ENCODE results near the gene NLN.

DNA sequence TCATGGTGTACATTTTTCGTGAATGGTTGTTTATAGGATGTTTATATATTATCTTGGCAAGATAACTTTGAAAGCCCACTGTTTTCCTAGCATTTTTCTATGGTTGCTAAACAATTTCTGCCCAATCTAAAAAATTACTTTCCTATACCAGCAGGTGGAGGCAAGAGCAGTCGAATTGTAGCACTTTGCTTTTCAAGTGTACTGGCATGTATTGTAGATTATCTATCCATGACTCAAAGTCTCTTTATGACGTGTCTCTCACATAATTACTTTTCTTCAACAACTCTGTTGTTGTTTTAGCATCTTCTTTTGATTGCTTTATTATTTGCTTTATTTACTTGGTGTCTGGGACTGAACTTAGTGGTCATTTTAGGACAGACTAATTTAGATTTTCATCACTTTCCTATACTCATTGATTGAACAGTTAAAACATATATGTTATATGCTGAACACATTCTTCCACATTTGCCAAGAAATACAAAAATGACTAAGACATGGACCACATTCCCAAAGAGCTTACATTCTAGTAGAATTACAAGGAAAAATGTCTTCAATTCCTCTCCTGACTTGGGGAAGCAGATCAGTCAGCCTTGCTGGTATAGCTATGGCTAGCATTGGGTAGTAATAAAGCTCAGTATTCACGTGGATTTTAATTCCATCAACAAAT is 20.7 kb downstream of the NLN start:
- TF ChIP-seq, protein P1, sequence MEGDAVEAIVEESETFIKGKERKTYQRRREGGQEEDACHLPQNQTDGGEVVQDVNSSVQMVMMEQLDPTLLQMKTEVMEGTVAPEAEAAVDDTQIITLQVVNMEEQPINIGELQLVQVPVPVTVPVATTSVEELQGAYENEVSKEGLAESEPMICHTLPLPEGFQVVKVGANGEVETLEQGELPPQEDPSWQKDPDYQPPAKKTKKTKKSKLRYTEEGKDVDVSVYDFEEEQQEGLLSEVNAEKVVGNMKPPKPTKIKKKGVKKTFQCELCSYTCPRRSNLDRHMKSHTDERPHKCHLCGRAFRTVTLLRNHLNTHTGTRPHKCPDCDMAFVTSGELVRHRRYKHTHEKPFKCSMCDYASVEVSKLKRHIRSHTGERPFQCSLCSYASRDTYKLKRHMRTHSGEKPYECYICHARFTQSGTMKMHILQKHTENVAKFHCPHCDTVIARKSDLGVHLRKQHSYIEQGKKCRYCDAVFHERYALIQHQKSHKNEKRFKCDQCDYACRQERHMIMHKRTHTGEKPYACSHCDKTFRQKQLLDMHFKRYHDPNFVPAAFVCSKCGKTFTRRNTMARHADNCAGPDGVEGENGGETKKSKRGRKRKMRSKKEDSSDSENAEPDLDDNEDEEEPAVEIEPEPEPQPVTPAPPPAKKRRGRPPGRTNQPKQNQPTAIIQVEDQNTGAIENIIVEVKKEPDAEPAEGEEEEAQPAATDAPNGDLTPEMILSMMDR (IDR thresholded peaks at IDR 0.05) = peak in 5 of 6 experiments; percentile 37 to 67 (median 46)
- TF ChIP-seq POLR2AphosphoS5 (IDR thresholded peaks at IDR 0.05) (no peak), POLR2A (IDR thresholded peaks at IDR 0.05) (no peak)
